D721Med (cell line): ENCODE data around the gene ADCY10.
"Not testable (repeated sequence)": the region's sequence is repeated elsewhere in the genome, so short reads cannot be mapped to it uniquely, and the experiment has no call there.

ENCODE experiments used
- DNase-seq: peaks from one replicate; pipeline ENCODE4 v3.0.0; 2011; ENCODE audit warnings: low spot score; ENCODE audit not compliant: insufficient read length
- FAIRE-seq: peaks from 2 replicates; lab custom pipeline; 2011; peaks lifted over from hg19 to GRCh38; lab: Jason Lieb, UNC
- CTCF ChIP-seq: IDR thresholded peaks from 2 replicates; pipeline ENCODE4 v1.5.1; 2012; ENCODE audit warnings: mild to moderate bottlenecking, control low read depth; ENCODE audit not compliant: insufficient read depth; ENCODE audit errors: missing control alignments

ADCY10 gene

GRCh38 chr1:167904652-167905130 lies 9.2 kb downstream of the ADCY10 start:
- no peak for TF ChIP-seq CTCF
- no peak for FAIRE-seq
- DNase-seq, result no peak

- no peak for TF ChIP-seq CTCF
- FAIRE-seq (no peak), DNase-seq (no peak)
Measured at GRCh38 chr1:167900907-167901306, 13.0 kb downstream of the ADCY10 start.

- TF ChIP-seq CTCF, result no peak
- no peak for DNase-seq
- no peak for FAIRE-seq
Measured at GRCh38 chr1:167899253-167899681, 14.7 kb downstream of the ADCY10 start.

- DNase-seq (no peak), FAIRE-seq (no peak)
- TF ChIP-seq CTCF, result no peak
Measured at GRCh38 chr1:167898578-167899222, 15.2 kb downstream of the ADCY10 start.

DNA sequence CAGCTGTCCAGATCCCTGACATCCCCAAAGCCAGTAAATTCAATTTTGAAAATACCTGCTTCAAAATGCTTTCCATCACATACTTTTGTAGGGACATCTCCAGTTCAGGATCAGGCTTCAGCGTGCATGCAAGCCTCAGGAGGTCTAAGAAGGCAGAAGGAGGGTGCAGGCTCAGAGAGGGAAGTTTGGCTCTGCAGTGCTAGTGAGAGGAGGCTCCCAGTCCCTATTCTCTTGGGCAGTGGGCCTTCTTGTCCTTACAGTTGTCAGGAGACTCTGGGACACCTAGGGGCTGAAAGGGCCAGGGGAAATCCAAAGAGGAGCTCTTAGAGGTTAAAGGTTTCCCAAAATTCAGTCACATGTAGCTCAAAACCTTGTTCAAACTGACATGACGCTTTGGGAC lies 20.1 kb downstream of the ADCY10 start:
- no peak for TF ChIP-seq CTCF
- FAIRE-seq (no peak), DNase-seq (no peak)

DNA sequence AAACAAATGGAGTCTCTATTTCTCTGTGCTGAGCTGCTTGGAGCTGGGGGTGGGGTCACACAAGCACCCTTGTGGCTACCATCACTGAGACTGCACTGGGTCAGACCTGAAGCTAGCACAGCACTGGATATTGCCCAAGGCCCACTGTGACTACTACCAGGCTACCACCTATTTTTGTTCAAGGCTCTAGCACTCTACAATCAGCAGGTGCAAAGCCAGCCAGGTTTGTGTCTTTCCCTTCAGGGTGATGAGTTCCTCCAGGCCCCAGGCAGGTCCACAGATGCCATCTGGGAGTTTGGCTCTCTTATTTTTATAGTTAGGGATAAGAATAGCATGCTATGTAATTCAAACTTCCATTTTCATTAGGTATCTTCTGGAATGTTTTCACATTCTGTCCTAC lies 23.5 kb downstream of the ADCY10 start:
- DNase-seq (no peak), FAIRE-seq (no peak)
- TF ChIP-seq CTCF, result no peak

DNA sequence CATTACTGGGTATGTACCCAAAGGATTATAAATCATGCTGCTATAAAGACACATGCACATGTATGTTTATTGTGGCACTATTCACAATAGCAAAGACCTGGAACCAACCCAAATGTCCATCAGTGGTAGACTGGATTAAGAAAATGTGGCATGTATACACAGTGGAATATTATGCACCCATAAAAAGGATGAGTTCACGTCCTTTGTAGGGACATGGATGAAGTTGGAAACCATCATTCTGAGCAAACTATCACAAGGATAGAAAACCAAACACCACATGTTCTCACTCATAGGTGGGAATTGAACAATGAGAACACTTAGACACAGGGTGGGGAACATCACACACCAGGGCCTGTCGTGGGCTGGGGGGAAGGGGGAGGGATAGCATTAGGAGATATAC lies 26.7 kb downstream of the ADCY10 start:
- FAIRE-seq, result not testable (repeated sequence)

GRCh38 chr1:167882376-167882775 lies 31.6 kb downstream of the ADCY10 start:
- FAIRE-seq (no peak), DNase-seq (no peak)
- TF ChIP-seq CTCF, result no peak

More for the DNA sequence above, 26.7 kb downstream of the ADCY10 start:
- DNase-seq, result not testable (repeated sequence)
